Activated B cell treated with CpG ODN at 0.5 μM for 24 hours (primary cell): ENCODE results near the gene IQGAP3. TPM values are rescaled to one million over a fixed set of nuclear protein-coding genes. Genes with fewer than 3 reads are reported as not detected.

Experiments
- ATAC-seq: fragments of 200-7000 bp; cut with Tn5 transposase; one replicate; pipeline ENCODE4 v1.10.0; 2021; ENCODE audit warnings: low read depth, mild to moderate bottlenecking, moderate library complexity
- CTCF ChIA-PET: fragments of 350-600 bp; sonication (Branson Sonifier 250); formaldehyde crosslinking; loops from one replicate; lab custom pipeline; 2021; ENCODE audit warnings: antibody characterized with exemption; lab: Charles Lee
- POLR2A ChIA-PET: fragments of 350-600 bp; sonication (Branson Sonifier 250); formaldehyde crosslinking; loops from one replicate; lab custom pipeline; 2021; ENCODE audit warnings: antibody characterized with exemption; lab: Charles Lee
- DNase-seq: peaks from one replicate; pipeline ENCODE4 v3.0.0; 2022
- H3K27ac Mint-ChIP-seq: one replicate; pipeline ENCODE4 v1.8.0; 2020; ENCODE audit warnings: mixed read lengths
- H3K27me3 Mint-ChIP-seq: one replicate; pipeline ENCODE4 v1.8.0; 2021; ENCODE audit warnings: mixed read lengths
- H3K36me3 Mint-ChIP-seq: one replicate; pipeline ENCODE4 v1.8.0; 2021; ENCODE audit warnings: low read depth, mixed read lengths
- H3K4me1 Mint-ChIP-seq: one replicate; pipeline ENCODE4 v1.8.0; 2021; ENCODE audit warnings: mixed read lengths
- H3K4me3 Mint-ChIP-seq: one replicate; pipeline ENCODE4 v1.8.0; 2020; ENCODE audit warnings: mild to moderate bottlenecking, mixed read lengths
- H3K9me3 Mint-ChIP-seq: one replicate; pipeline ENCODE4 v1.8.0; 2020; ENCODE audit warnings: mixed read lengths
- CTCF ChIP-seq: fragments of 200-600 bp; IDR thresholded peaks from one replicate; pipeline ENCODE4 v1.8.0; 2022; ENCODE audit warnings: antibody characterized with exemption, mild to moderate bottlenecking
- intact Hi-C: fragments of 100-400 bp; cut with micrococcal nuclease; formaldehyde crosslinking; loops from one replicate; pipeline ENCODE4 v1.15.1; 2024
- total RNA-seq: library from RNA; stranded (reverse); gene quantifications from 2 replicates; pipeline ENCODE4 v1.2.3, GENCODE V29; 2022

IQGAP3 gene
- total RNA-seq, 1 donor from 2014 or later, result 0.29 TPM

- Mint-ChIP-seq H3K9me3 (no peaks in the 10 kb centered on the region), H3K27me3 (no peaks in the 10 kb centered on the region), H3K27ac (peak overlapping the region; percentile 92), H3K4me1 (peaks cover 77% of the 10 kb centered on the region), H3K36me3 (peaks cover 33% of the 10 kb centered on the region), H3K4me3 (peak overlapping the region; percentile 94)
- peak; percentile 64 for DNase-seq
- no peak for TF ChIP-seq CTCF
- ChIA-PET POLR2A (interaction anchor here (0.6 to 21.6 kb wide), 38 partner anchors 9 to 1524 kb away, joined by 3 to 1179 read pairs (median 5); partner anchors contain the start of genes GPATCH4, HDGF, IQGAP3 and NAXE), CTCF (interaction anchor here (1.2 to 7.9 kb wide), 7 partner anchors 8 to 108 kb away, joined by 3 to 164 read pairs (median 10); partner anchors contain the start of gene GPATCH4)
- intact Hi-C loops, result loop anchor here (1.0 to 2.0 kb wide), 5 partner anchors 8 to 241 kb away; partner anchors contain the start of gene MRPL24
- peak; percentile 16 for ATAC-seq
These were observed 72.4 kb downstream of the IQGAP3 start for GRCh38 chr1:156499842-156500542.

GRCh38 chr1:156499194-156499841, 73.0 kb downstream of the IQGAP3 start:
- H3K27me3 Mint-ChIP-seq, result no peaks in the 10 kb centered on the region
- H3K36me3 Mint-ChIP-seq, result peaks cover 39% of the 10 kb centered on the region
- TF ChIP-seq CTCF, result no peak
- POLR2A ChIA-PET, result interaction anchor here (0.6 to 21.6 kb wide), 9 partner anchors 13 to 118 kb away, joined by 3 to 1179 read pairs (median 32); partner anchors contain the start of gene GPATCH4
- peak overlapping the region; percentile 94 for H3K4me3 Mint-ChIP-seq
- peaks cover 77% of the 10 kb centered on the region for H3K4me1 Mint-ChIP-seq
- CTCF ChIA-PET, result interaction anchor here (2.0 to 7.9 kb wide), 3 partner anchors 10 to 109 kb away, joined by 8 to 164 read pairs (median 10); no protein-coding TSS in a partner anchor
- peak overlapping the region; percentile 82 for H3K27ac Mint-ChIP-seq
- intact Hi-C loops, result no loop called here
- no peak for DNase-seq
- H3K9me3 Mint-ChIP-seq, result no peaks in the 10 kb centered on the region
- ATAC-seq, result no peak

GRCh38 chr1:156498432-156499193, 73.8 kb downstream of the IQGAP3 start:
- POLR2A ChIA-PET, result interaction anchor here (0.6 to 21.6 kb wide), 12 partner anchors 10 to 552 kb away, joined by 3 to 1179 read pairs (median 6); partner anchors contain the start of gene NAXE
- CTCF ChIA-PET, result interaction anchor here (0.9 to 7.9 kb wide), 4 partner anchors 10 to 84 kb away, joined by 3 to 164 read pairs (median 6); no protein-coding TSS in a partner anchor
- Mint-ChIP-seq H3K4me3 (peak overlapping the region; percentile 94), H3K36me3 (peaks cover 41% of the 10 kb centered on the region), H3K9me3 (no peaks in the 10 kb centered on the region), H3K4me1 (peaks cover 77% of the 10 kb centered on the region), H3K27me3 (no peaks in the 10 kb centered on the region), H3K27ac (peak overlapping the region; percentile 82)
- no peak for TF ChIP-seq CTCF
- intact Hi-C loops, result no loop called here
- ATAC-seq (no peak), DNase-seq (no peak)

- CTCF ChIA-PET, result interaction anchor here (0.9 to 7.9 kb wide), 6 partner anchors 9 to 110 kb away, joined by 3 to 164 read pairs (median 8); no protein-coding TSS in a partner anchor
- POLR2A ChIA-PET, result interaction anchor here (0.6 to 21.6 kb wide), 12 partner anchors 10 to 1682 kb away, joined by 3 to 1179 read pairs (median 6); partner anchors contain the start of gene NAXE
- H3K27me3 Mint-ChIP-seq, result no peaks in the 10 kb centered on the region
- TF ChIP-seq CTCF, result no peak
- H3K9me3 Mint-ChIP-seq, result no peaks in the 10 kb centered on the region
- H3K27ac Mint-ChIP-seq, result peak overlapping the region; percentile 82
- H3K4me3 Mint-ChIP-seq, result peak overlapping the region; percentile 94
- intact Hi-C loops, result no loop called here
- H3K4me1 Mint-ChIP-seq, result peaks cover 77% of the 10 kb centered on the region
- DNase-seq (no peak), ATAC-seq (no peak)
- H3K36me3 Mint-ChIP-seq, result peaks cover 43% of the 10 kb centered on the region
These were observed 74.5 kb downstream of the IQGAP3 start for GRCh38 chr1:156497743-156498431.
